Measurements from ENCODE around the gene GDF2.

- TF ChIP-seq, protein P1, sequence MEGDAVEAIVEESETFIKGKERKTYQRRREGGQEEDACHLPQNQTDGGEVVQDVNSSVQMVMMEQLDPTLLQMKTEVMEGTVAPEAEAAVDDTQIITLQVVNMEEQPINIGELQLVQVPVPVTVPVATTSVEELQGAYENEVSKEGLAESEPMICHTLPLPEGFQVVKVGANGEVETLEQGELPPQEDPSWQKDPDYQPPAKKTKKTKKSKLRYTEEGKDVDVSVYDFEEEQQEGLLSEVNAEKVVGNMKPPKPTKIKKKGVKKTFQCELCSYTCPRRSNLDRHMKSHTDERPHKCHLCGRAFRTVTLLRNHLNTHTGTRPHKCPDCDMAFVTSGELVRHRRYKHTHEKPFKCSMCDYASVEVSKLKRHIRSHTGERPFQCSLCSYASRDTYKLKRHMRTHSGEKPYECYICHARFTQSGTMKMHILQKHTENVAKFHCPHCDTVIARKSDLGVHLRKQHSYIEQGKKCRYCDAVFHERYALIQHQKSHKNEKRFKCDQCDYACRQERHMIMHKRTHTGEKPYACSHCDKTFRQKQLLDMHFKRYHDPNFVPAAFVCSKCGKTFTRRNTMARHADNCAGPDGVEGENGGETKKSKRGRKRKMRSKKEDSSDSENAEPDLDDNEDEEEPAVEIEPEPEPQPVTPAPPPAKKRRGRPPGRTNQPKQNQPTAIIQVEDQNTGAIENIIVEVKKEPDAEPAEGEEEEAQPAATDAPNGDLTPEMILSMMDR (IDR thresholded peaks at IDR 0.05): no peak
- no peak for TF ChIP-seq POLR2A (IDR thresholded peaks at IDR 0.05)
Measured at GRCh38 chr10:47297866-47298540, 24.3 kb upstream of the GDF2 start.

All from uterus (tissue), 2 donors.